Fibroblast of lung (primary cell): ENCODE results near the gene CD84. TPM values are rescaled to one million over a fixed set of nuclear protein-coding genes. Genes with fewer than 3 reads are reported as not detected.

Source experiments
- DNase-seq, 2 donors: peaks; one replicate each; pipeline versions ENCODE4 v3.0.0 to v3.0.0-alpha.2; 2010; ENCODE audit warnings: low read depth in 2 of 2
- H2AFZ ChIP-seq: 2 replicates; pipeline ENCODE4 v1.5.1; 2012; ENCODE audit warnings: low read length, control low read depth, inconsistent platforms
- H3K27ac ChIP-seq: 2 replicates; pipeline ENCODE4 v1.5.1; 2011; ENCODE audit warnings: low read length, control low read depth; ENCODE audit not compliant: insufficient read depth
- H3K27me3 ChIP-seq: 2 replicates; pipeline ENCODE4 v1.5.1; 2011; ENCODE audit warnings: mild to moderate bottlenecking, low read length; ENCODE audit not compliant: control insufficient read depth, insufficient read depth
- H3K36me3 ChIP-seq: 2 replicates; pipeline ENCODE4 v1.5.1; 2011; ENCODE audit warnings: low read length; ENCODE audit not compliant: control insufficient read depth, insufficient read depth
- H3K4me1 ChIP-seq: 2 replicates; pipeline ENCODE4 v1.5.1; 2011; ENCODE audit warnings: low read length; ENCODE audit not compliant: control insufficient read depth, insufficient read depth; ENCODE audit errors: extremely low read depth
- H3K4me2 ChIP-seq: 2 replicates; pipeline ENCODE4 v1.5.1; 2011; ENCODE audit warnings: low read length, control low read depth; ENCODE audit not compliant: insufficient read depth; ENCODE audit errors: extremely low read depth
- H3K4me3 ChIP-seq, 4 experiments: fragments of 200-600 bp in 1 of 4; sonication (generic) in 1 of 4; replicated peaks in 1 of 4; 2 replicates each; pipeline ENCODE4 v1.5.1; 2011 to 2016; ENCODE audit warnings: low read length in 4 of 4, low read depth in 3 of 4, mild to moderate bottlenecking in 3 of 4, control low read depth in 2 of 4, inconsistent platforms in 1 of 4, mixed read lengths in 1 of 4; ENCODE audit not compliant: insufficient read depth in 1 of 4; ENCODE audit errors: control extremely low read depth in 1 of 4
- H3K79me2 ChIP-seq: 2 replicates; pipeline ENCODE4 v1.5.1; 2012; ENCODE audit warnings: mild to moderate bottlenecking, low read length, inconsistent platforms; ENCODE audit not compliant: control insufficient read depth, insufficient read depth
- H3K9ac ChIP-seq: 2 replicates; pipeline ENCODE4 v1.5.1; 2011; ENCODE audit warnings: mild to moderate bottlenecking, low read length, control low read depth; ENCODE audit not compliant: insufficient read depth
- H3K9me3 ChIP-seq: 2 replicates; pipeline ENCODE4 v1.5.1; 2012; ENCODE audit warnings: low read depth, low read length; ENCODE audit not compliant: control insufficient read depth, insufficient read depth
- H4K20me1 ChIP-seq: 2 replicates; pipeline ENCODE4 v1.5.1; 2011; ENCODE audit warnings: low read length; ENCODE audit not compliant: control insufficient read depth, insufficient read depth; ENCODE audit errors: extremely low read depth
- EZH2 ChIP-seq: IDR thresholded peaks from 2 replicates; pipeline ENCODE4 v1.5.1; 2012; ENCODE audit warnings: low read length, control low read depth, mild to moderate bottlenecking; ENCODE audit errors: missing control alignments
- polyA plus RNA-seq, 2 donors: library from polyadenylated mRNA; depleted of rRNA in 1 of 2; stranded (reverse) in 1 of 2; unstranded in 1 of 2; fragments of >200 nt; gene quantifications; 2 replicates each; pipeline ENCODE4 v1.2.1, GENCODE V29; 2011 to 2012; ENCODE audit warnings: missing spikeins in 1 of 2
- total RNA-seq: library from RNA; depleted of rRNA; stranded (reverse); fragments of >200 nt; gene quantifications from 2 replicates; pipeline ENCODE4 v1.2.1, GENCODE V29; 2014
- TF ChIP-seq, protein P1 (sequence below), 2 donors: IDR thresholded peaks in 1 of 2; conservative IDR thresholded peaks in 1 of 2; 1 replicate in 1 of 2; 2 replicates in 1 of 2; pipeline ENCODE4 v1.5.1; 2011 to 2012; ENCODE audit warnings: low read length in 2 of 2, control low read depth in 1 of 2, inconsistent platforms in 1 of 2, low read depth in 1 of 2, mild to moderate bottlenecking in 1 of 2

The CD84 gene
- total and polyA plus RNA-seq, 2 donors (not counting 1 experiment from before 2014, with no cell fraction given): not detected

DNA sequence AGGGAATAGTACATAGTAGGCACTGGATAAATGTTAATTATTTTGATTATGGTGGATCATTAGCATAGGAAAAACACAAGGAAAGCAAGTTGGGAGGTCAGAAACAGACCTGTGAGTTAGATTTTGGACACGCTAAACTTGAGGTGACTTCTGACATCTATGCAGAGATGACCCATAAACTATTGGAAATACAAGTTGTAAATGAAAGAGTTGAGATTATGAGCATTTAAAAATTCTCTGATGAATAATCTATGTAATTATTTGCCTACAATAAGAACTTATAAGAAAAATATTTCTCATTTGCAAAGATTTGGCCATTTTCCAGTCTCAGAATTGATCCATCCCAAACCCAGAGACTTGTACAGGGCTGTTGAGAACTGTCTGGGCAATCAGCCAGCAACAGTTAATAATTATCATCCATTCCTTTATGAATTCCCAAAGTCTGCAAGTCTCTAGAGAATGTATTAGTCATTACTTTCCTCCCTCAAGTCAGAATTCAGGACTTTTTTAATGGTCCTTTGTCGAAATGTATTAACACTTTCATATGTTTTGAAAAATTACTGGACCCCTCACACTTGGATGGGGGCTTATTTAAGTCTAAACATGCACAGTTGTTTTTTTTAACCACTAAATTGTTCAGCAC lies 36.9 kb downstream of the CD84 start:
- Histone ChIP-seq H3K36me3 (no peaks in the 10 kb centered on the region), H3K9me3 (no peaks in the 10 kb centered on the region), H3K27ac (no peak overlapping the region), H2AFZ (no peak overlapping the region), H4K20me1 (no peaks in the 10 kb centered on the region), H3K27me3 (no peaks in the 10 kb centered on the region), H3K4me3 (no peak overlapping the region), H3K9ac (no peak overlapping the region), H3K4me1 (no peaks in the 10 kb centered on the region), H3K4me2 (no peak overlapping the region), H3K79me2 (no peaks in the 10 kb centered on the region)
- DNase-seq: no peak
- TF ChIP-seq, protein P1, sequence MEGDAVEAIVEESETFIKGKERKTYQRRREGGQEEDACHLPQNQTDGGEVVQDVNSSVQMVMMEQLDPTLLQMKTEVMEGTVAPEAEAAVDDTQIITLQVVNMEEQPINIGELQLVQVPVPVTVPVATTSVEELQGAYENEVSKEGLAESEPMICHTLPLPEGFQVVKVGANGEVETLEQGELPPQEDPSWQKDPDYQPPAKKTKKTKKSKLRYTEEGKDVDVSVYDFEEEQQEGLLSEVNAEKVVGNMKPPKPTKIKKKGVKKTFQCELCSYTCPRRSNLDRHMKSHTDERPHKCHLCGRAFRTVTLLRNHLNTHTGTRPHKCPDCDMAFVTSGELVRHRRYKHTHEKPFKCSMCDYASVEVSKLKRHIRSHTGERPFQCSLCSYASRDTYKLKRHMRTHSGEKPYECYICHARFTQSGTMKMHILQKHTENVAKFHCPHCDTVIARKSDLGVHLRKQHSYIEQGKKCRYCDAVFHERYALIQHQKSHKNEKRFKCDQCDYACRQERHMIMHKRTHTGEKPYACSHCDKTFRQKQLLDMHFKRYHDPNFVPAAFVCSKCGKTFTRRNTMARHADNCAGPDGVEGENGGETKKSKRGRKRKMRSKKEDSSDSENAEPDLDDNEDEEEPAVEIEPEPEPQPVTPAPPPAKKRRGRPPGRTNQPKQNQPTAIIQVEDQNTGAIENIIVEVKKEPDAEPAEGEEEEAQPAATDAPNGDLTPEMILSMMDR (conservative IDR thresholded peaks at IDR 0.05 in 1 of 2, IDR thresholded peaks at IDR 0.05 in 1 of 2; ENCODE audit: low read depth in 1 of 2, low read length in 2 of 2): no peak
- no peak for TF ChIP-seq EZH2

DNA sequence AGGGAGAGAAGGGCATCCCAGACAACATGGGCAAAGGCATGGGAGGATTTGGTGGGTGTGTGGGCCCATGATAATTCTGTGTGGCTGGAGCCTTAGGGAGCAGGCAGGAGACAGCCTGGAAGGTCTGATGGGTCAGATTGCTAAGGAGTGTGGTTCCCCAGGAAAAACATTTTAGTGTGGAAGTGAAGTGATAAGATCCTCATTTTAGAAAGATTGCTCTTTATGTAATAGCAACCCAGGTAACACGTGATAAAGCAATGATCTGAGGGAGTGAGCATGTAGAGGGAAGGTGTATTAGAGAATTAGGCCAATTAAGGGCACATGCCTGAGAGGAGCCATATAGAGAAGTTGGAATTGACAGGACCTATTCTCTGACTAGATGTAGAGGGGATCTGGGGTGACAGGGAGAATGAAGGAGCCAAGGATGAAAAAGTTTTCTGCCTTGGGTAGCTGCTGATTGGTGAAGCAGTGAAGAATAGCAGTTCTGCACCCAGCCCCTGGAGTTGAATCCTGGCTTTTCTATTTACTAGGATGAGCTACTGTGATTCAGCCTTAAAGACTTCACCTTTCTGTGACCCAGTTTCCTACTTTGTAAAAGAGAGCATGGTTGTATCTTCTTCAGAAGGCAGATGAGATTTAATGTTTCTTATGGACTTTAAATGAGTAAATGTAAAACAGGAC lies 37.5 kb downstream of the CD84 start:
- Histone ChIP-seq H4K20me1 (no peaks in the 10 kb centered on the region), H3K79me2 (no peaks in the 10 kb centered on the region), H3K27ac (no peak overlapping the region), H3K27me3 (no peaks in the 10 kb centered on the region), H3K4me2 (no peak overlapping the region), H3K4me1 (no peaks in the 10 kb centered on the region), H3K4me3 (no peak overlapping the region), H3K9ac (no peak overlapping the region), H2AFZ (no peak overlapping the region), H3K9me3 (no peaks in the 10 kb centered on the region), H3K36me3 (no peaks in the 10 kb centered on the region)
- TF ChIP-seq EZH2: no peak
- TF ChIP-seq, protein P1 (conservative IDR thresholded peaks at IDR 0.05 in 1 of 2, IDR thresholded peaks at IDR 0.05 in 1 of 2; ENCODE audit: low read depth in 1 of 2, low read length in 2 of 2): no peak
- DNase-seq: no peak

DNA sequence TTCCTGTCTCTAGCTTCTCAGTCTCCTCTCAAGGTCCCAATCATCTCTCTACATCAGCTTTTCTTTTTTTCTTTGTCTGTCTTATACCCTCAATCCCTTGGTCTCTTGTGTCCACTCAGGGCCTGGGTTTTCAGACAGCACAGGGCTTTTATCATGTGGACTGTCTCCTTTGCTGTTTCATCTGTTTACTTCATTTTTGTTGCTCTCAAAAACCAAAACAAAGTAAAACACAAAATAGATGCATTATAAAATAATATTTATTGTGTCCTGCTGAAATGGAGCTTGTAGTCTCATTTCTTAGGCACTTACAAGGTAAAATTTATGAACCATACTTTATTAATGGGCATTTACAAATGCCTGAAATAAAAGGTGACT lies 38.5 kb downstream of the CD84 start:
- TF ChIP-seq, protein P1 (conservative IDR thresholded peaks at IDR 0.05 in 1 of 2, IDR thresholded peaks at IDR 0.05 in 1 of 2; ENCODE audit: low read depth in 1 of 2, low read length in 2 of 2): no peak
- no peak for TF ChIP-seq EZH2
- Histone ChIP-seq H2AFZ (no peak overlapping the region), H3K9ac (no peak overlapping the region), H3K4me1 (no peaks in the 10 kb centered on the region), H3K36me3 (no peaks in the 10 kb centered on the region), H3K79me2 (no peaks in the 10 kb centered on the region), H3K4me3 (no peak overlapping the region), H3K27me3 (no peaks in the 10 kb centered on the region), H3K9me3 (no peaks in the 10 kb centered on the region), H3K4me2 (no peak overlapping the region), H3K27ac (no peak overlapping the region), H4K20me1 (no peaks in the 10 kb centered on the region)
- DNase-seq: no peak
